NOMO-1 treated with DMSO at 0.1 percent for 48 hours (cell line): Measurements from ENCODE around the gene RGS7.
"Not testable (repeated sequence)": the region's sequence is repeated elsewhere in the genome, so short reads cannot be mapped to it uniquely, and the experiment has no call there.

Experiments
- DNase-seq: peaks from one replicate; lab custom pipeline; 2025; ENCODE audit not compliant: unreplicated experiment; lab: John Stamatoyannopoulos, UW

The RGS7 gene

GRCh38 chr1:241142493-241142892 lies 214.5 kb downstream of the RGS7 start:
- DNase-seq, result no peak

GRCh38 chr1:241141646-241142045 lies 215.4 kb downstream of the RGS7 start:
- not testable (repeated sequence) for DNase-seq

- DNase-seq, result no peak
Observed at GRCh38 chr1:241140670-241141069, 216.3 kb downstream of the RGS7 start.

GRCh38 chr1:241139047-241139446 lies 218.0 kb downstream of the RGS7 start:
- DNase-seq, result no peak

- no peak for DNase-seq
Observed at GRCh38 chr1:241138248-241138647, 218.8 kb downstream of the RGS7 start.

GRCh38 chr1:241136389-241136788 lies 220.6 kb downstream of the RGS7 start:
- DNase-seq, result no peak

- no peak for DNase-seq
Observed at GRCh38 chr1:241131636-241132194, 225.3 kb downstream of the RGS7 start.

- no peak for DNase-seq
Observed at GRCh38 chr1:241130881-241131280, 226.1 kb downstream of the RGS7 start.

GRCh38 chr1:241129207-241129960 lies 227.6 kb downstream of the RGS7 start:
- no peak for DNase-seq

- no peak for DNase-seq
Observed at GRCh38 chr1:241125286-241125685, 231.7 kb downstream of the RGS7 start.

- DNase-seq, result no peak
Observed at GRCh38 chr1:241118049-241118448, 239.0 kb downstream of the RGS7 start.

GRCh38 chr1:241115784-241116183 lies 241.2 kb downstream of the RGS7 start:
- DNase-seq, result no peak

GRCh38 chr1:241114699-241115233 lies 242.2 kb downstream of the RGS7 start:
- DNase-seq, result no peak

GRCh38 chr1:241113557-241113956 lies 243.4 kb downstream of the RGS7 start:
- DNase-seq, result no peak

GRCh38 chr1:241109039-241109438 lies 248.0 kb downstream of the RGS7 start:
- DNase-seq, result no peak

- DNase-seq, result no peak
Observed at GRCh38 chr1:241105147-241105546, 251.9 kb downstream of the RGS7 start.

GRCh38 chr1:241102664-241103063 lies 254.3 kb downstream of the RGS7 start:
- no peak for DNase-seq

GRCh38 chr1:241101622-241102021 lies 255.4 kb downstream of the RGS7 start:
- no peak for DNase-seq

- no peak for DNase-seq
Observed at GRCh38 chr1:241097479-241097878, 259.5 kb downstream of the RGS7 start.

- DNase-seq, result no peak
Observed at GRCh38 chr1:241096982-241097381, 260.0 kb downstream of the RGS7 start.

- DNase-seq, result no peak
Observed at GRCh38 chr1:241095847-241096246, 261.2 kb downstream of the RGS7 start.

- no peak for DNase-seq
Observed at GRCh38 chr1:241090798-241091197, 266.2 kb downstream of the RGS7 start.

GRCh38 chr1:241089066-241089465 lies 267.9 kb downstream of the RGS7 start:
- DNase-seq, result not testable (repeated sequence)
